GM19351 (cell line): ENCODE results near the gene H2AZ2.

Source experiments
- ATAC-seq: cut with Tn5 transposase; IDR thresholded peaks from one replicate; pipeline ENCODE4 v1.9.1; 2021; ENCODE audit warnings: mild to moderate bottlenecking, moderate library complexity; ENCODE audit not compliant: unreplicated experiment

Gene H2AZ2

GRCh38 chr7:44847920-44848634 lies at the start of gene H2AZ2:
Gene H2AZ2, minus strand, starts transcription at chr7:44848087. Its CDS starts 116 bp downstream, at chr7:44847971.
- peak; percentile 81 for ATAC-seq

- no peak for ATAC-seq
These were observed 49.4 kb upstream of the H2AZ2 start for GRCh38 chr7:44897309-44897708.

GRCh38 chr7:44894888-44895580 lies 47.1 kb upstream of the H2AZ2 start:
- no peak for ATAC-seq

GRCh38 chr7:44893710-44894234 lies 45.9 kb upstream of the H2AZ2 start:
- no peak for ATAC-seq

GRCh38 chr7:44891791-44892190 lies 43.9 kb upstream of the H2AZ2 start:
- ATAC-seq = no peak

GRCh38 chr7:44891372-44891771 lies 43.5 kb upstream of the H2AZ2 start:
- no peak for ATAC-seq

GRCh38 chr7:44889086-44889781 lies 41.3 kb upstream of the H2AZ2 start:
- no peak for ATAC-seq

GRCh38 chr7:44887293-44887692 lies 39.4 kb upstream of the H2AZ2 start:
- ATAC-seq = no peak

- ATAC-seq = peak; percentile 80
These were observed 37.8 kb upstream of the H2AZ2 start, which contains the start of gene PURB for GRCh38 chr7:44885394-44886317. Gene PURB, minus strand, starts transcription at chr7:44885530. Its CDS starts 182 bp downstream, at chr7:44885348.

GRCh38 chr7:44884621-44885393 lies 36.9 kb upstream of the H2AZ2 start:
- ATAC-seq = no peak

GRCh38 chr7:44883961-44884620 lies 36.2 kb upstream of the H2AZ2 start:
- no peak for ATAC-seq

GRCh38 chr7:44882899-44883298 lies 35.0 kb upstream of the H2AZ2 start:
- no peak for ATAC-seq

- no peak for ATAC-seq
These were observed 33.7 kb upstream of the H2AZ2 start for GRCh38 chr7:44881610-44882009.

- ATAC-seq = no peak
These were observed 33.2 kb upstream of the H2AZ2 start for GRCh38 chr7:44881066-44881600.

GRCh38 chr7:44880317-44881018 lies 32.6 kb upstream of the H2AZ2 start:
- ATAC-seq = no peak

- no peak for ATAC-seq
These were observed 28.5 kb upstream of the H2AZ2 start for GRCh38 chr7:44876393-44876792.

- no peak for ATAC-seq
These were observed 27.4 kb upstream of the H2AZ2 start for GRCh38 chr7:44875241-44875640.

GRCh38 chr7:44872787-44873186 lies 24.9 kb upstream of the H2AZ2 start:
- no peak for ATAC-seq
